GM23338 (cell line): ENCODE measurements around the gene TNS1. TPM values are rescaled to one million over a fixed set of nuclear protein-coding genes. Genes with fewer than 3 reads are reported as not detected.

Experiments used
- ATAC-seq: fragments of 200-7000 bp; cut with Tn5 transposase; 3 replicates; pipeline ENCODE4 v1.9.1; 2020
- DNase-seq: peaks from one replicate; pipeline ENCODE4 v3.0.0-alpha.2; 2015; ENCODE audit warnings: low spot score
- H2AFZ ChIP-seq: fragments of 200-600 bp; sonication (generic); 2 replicates; pipeline ENCODE4 v1.8.0; 2016; ENCODE audit warnings: antibody characterized with exemption, mild to moderate bottlenecking, moderate library complexity
- H3F3A ChIP-seq: fragments of 200-600 bp; sonication (generic); replicated peaks from 2 replicates; pipeline ENCODE4 v1.8.0; 2017; ENCODE audit warnings: antibody characterized with exemption, mixed run types, low read depth
- H3K27ac ChIP-seq: fragments of 200-600 bp; sonication (generic); 2 replicates; pipeline ENCODE4 v1.6.1; 2016; ENCODE audit warnings: low read depth
- H3K27me3 ChIP-seq: fragments of 200-600 bp; sonication (generic); 2 replicates; pipeline ENCODE4 v1.8.0; 2016; ENCODE audit warnings: mild to moderate bottlenecking, mixed run types, moderate library complexity; ENCODE audit not compliant: insufficient read depth
- H3K36me3 ChIP-seq: fragments of 200-600 bp; sonication (generic); 2 replicates; pipeline ENCODE4 v1.8.0; 2016; ENCODE audit warnings: mild to moderate bottlenecking; ENCODE audit not compliant: insufficient read depth
- H3K4me1 ChIP-seq: fragments of 200-600 bp; sonication (generic); 2 replicates; pipeline ENCODE4 v1.8.0; 2016; ENCODE audit warnings: mild to moderate bottlenecking, moderate library complexity; ENCODE audit not compliant: insufficient read depth
- H3K4me2 ChIP-seq: fragments of 200-600 bp; sonication (generic); 2 replicates; pipeline ENCODE4 v1.7.1; 2017; ENCODE audit warnings: mixed run types
- H3K4me3 ChIP-seq: fragments of 200-600 bp; sonication (generic); 2 replicates; pipeline ENCODE4 v1.6.1; 2016; ENCODE audit warnings: mixed run types
- H3K79me2 ChIP-seq: fragments of 200-600 bp; sonication (generic); replicated peaks from 2 replicates; pipeline ENCODE4 v1.8.0; 2017; ENCODE audit warnings: mild to moderate bottlenecking; ENCODE audit not compliant: insufficient read depth
- H3K9me2 ChIP-seq: fragments of 200-600 bp; sonication (generic); 2 replicates; pipeline ENCODE4 v1.8.0; 2017; ENCODE audit not compliant: insufficient read depth
- H4K20me1 ChIP-seq: fragments of 200-600 bp; sonication (generic); replicated peaks from 2 replicates; pipeline ENCODE4 v1.8.0; 2017; ENCODE audit warnings: mild to moderate bottlenecking; ENCODE audit not compliant: insufficient read depth
- H3K27ac Mint-ChIP-seq: 2 replicates; pipeline ENCODE4 v1.8.0; 2020; ENCODE audit warnings: inconsistent platforms, mild to moderate bottlenecking, moderate library complexity, mixed read lengths
- H3K27me3 Mint-ChIP-seq: 3 replicates; pipeline ENCODE4 v1.8.0; 2022; ENCODE audit warnings: low read depth, mild to moderate bottlenecking, moderate library complexity, mixed read lengths, inconsistent platforms; ENCODE audit not compliant: insufficient read depth, poor library complexity
- H3K36me3 Mint-ChIP-seq: 3 replicates; pipeline ENCODE4 v1.8.0; 2021; ENCODE audit warnings: low read depth, mild to moderate bottlenecking, inconsistent platforms, moderate library complexity, mixed read lengths
- H3K4me1 Mint-ChIP-seq: 3 replicates; pipeline ENCODE4 v1.8.0; 2020; ENCODE audit warnings: mild to moderate bottlenecking, inconsistent platforms, mixed read lengths
- H3K4me3 Mint-ChIP-seq: 3 replicates; pipeline ENCODE4 v1.8.0; 2021; ENCODE audit warnings: moderate library complexity, mild to moderate bottlenecking, inconsistent platforms, mixed read lengths
- H3K9me3 Mint-ChIP-seq: 3 replicates; pipeline ENCODE4 v1.8.0; 2020; ENCODE audit warnings: moderate library complexity, mild to moderate bottlenecking, inconsistent platforms, mixed read lengths
- CREB1 ChIP-seq: fragments of 250-450 bp; sonication (Bioruptor Pico); IDR thresholded peaks from 2 replicates; pipeline ENCODE4 v1.5.0; 2020; ENCODE audit warnings: low read depth, mild to moderate bottlenecking, moderate library complexity
- CTCF ChIP-seq, 2 experiments: fragments of 200-600 bp in 1 of 2; sonication (generic) in 1 of 2; conservative IDR thresholded peaks; 2 replicates each; pipeline versions ENCODE4 v1.5.1 to v1.6.1; 2016 to 2017; ENCODE audit warnings: antibody characterized with exemption in 2 of 2, low read depth in 2 of 2, mild to moderate bottlenecking in 2 of 2, moderate library complexity in 1 of 2
- ETS1 ChIP-seq: IDR thresholded peaks from 2 replicates; pipeline ENCODE4 v1.6.1; 2016; ENCODE audit warnings: antibody characterized with exemption
- EZH2 ChIP-seq: fragments of 200-600 bp; sonication (generic); IDR thresholded peaks from one replicate; pipeline ENCODE4 v1.8.0; 2017; ENCODE audit warnings: antibody characterized with exemption, mild to moderate bottlenecking, low read depth; ENCODE audit not compliant: unreplicated experiment
- EZH2phosphoT487 ChIP-seq: fragments of 200-600 bp; sonication (generic); IDR thresholded peaks from one replicate; pipeline ENCODE4 v1.8.1; 2018; ENCODE audit warnings: antibody characterized with exemption; ENCODE audit not compliant: unreplicated experiment
- JUNB ChIP-seq: IDR thresholded peaks from one replicate; pipeline ENCODE4 v1.6.1; 2016; ENCODE audit warnings: antibody characterized with exemption; ENCODE audit not compliant: unreplicated experiment
- NANOG ChIP-seq: IDR thresholded peaks from 2 replicates; pipeline ENCODE4 v1.6.1; 2016; ENCODE audit warnings: antibody characterized with exemption, borderline replicate concordance
- POLR2AphosphoS5 ChIP-seq: IDR thresholded peaks from 2 replicates; pipeline ENCODE4 v1.6.1; 2016; ENCODE audit warnings: antibody characterized with exemption, low read depth
- REST ChIP-seq: IDR thresholded peaks from one replicate; pipeline ENCODE4 v1.6.1; 2018; ENCODE audit warnings: antibody characterized with exemption; ENCODE audit not compliant: unreplicated experiment
- STAT1 ChIP-seq: IDR thresholded peaks from one replicate; pipeline ENCODE4 v1.6.1; 2016; ENCODE audit warnings: antibody characterized with exemption; ENCODE audit not compliant: unreplicated experiment
- ZNF114 ChIP-seq: fragments of 250-450 bp; sonication (Bioruptor Pico); IDR thresholded peaks from 2 replicates; pipeline ENCODE4 v1.5.0; 2020; ENCODE audit warnings: mild to moderate bottlenecking, moderate library complexity
- ZNF331 ChIP-seq: fragments of 250-450 bp; sonication (Bioruptor Pico); IDR thresholded peaks from 2 replicates; pipeline ENCODE4 v1.5.0; 2020; ENCODE audit warnings: low read depth, mild to moderate bottlenecking, moderate library complexity
- ZNF462 ChIP-seq: fragments of 250-450 bp; sonication (Bioruptor Pico); IDR thresholded peaks from 2 replicates; pipeline ENCODE4 v1.5.0; 2020; ENCODE audit warnings: mild to moderate bottlenecking, moderate library complexity
- polyA plus RNA-seq: library from polyadenylated mRNA; unstranded; fragments of >200 nt; fragmentation: Nextera tagmentation; extraction: Ambion mirVana; gene quantifications from 2 replicates; pipeline ENCODE4 v1.2.1, GENCODE V29; 2016
- total RNA-seq: library from RNA; depleted of rRNA; stranded (reverse); fragments of >200 nt; shearing (Covaris generic); gene quantifications from 2 replicates; pipeline ENCODE4 v1.2.3, GENCODE V29; 2014

TNS1 gene
- total and polyA plus RNA-seq, 2 experiments from 2014 or later, result 2.0 to 7.4 TPM

- TF ChIP-seq CREB1 (CRISPR knock-in tag), result no peak
- no peak for TF ChIP-seq NANOG
- no peak for TF ChIP-seq EZH2
- no peak for TF ChIP-seq ZNF331 (CRISPR knock-in tag)
- TF ChIP-seq STAT1, result no peak
- TF ChIP-seq EZH2phosphoT487, result no peak
Observed at GRCh38 chr2:217914078-217914477, 88.7 kb downstream of the TNS1 start (continued).

GRCh38 chr2:217913436-217913835 is 89.4 kb downstream of the TNS1 start:
- H3K9me2 ChIP-seq, result no peaks in the 10 kb centered on the region
- Mint-ChIP-seq H3K4me3 (no peak overlapping the region), H3K9me3 (no peaks in the 10 kb centered on the region), H3K36me3 (no peaks in the 10 kb centered on the region; the same call in 2 of the 3 replicates), H3K4me1 (peaks cover 66% of the 10 kb centered on the region), H3K27ac (no peak overlapping the region), H3K27me3 (peaks cover 22% of the 10 kb centered on the region)
- no peak overlapping the region for H3K27ac ChIP-seq
- no peaks in the 10 kb centered on the region for H3K79me2 ChIP-seq
- no peak for DNase-seq
- H3K36me3 ChIP-seq, result no peaks in the 10 kb centered on the region
- no peaks in the 10 kb centered on the region for H4K20me1 ChIP-seq
- H3K4me1 ChIP-seq, result peaks cover 24% of the 10 kb centered on the region
- ATAC-seq, result no peak
- H3K4me3 ChIP-seq, result no peak overlapping the region
- no peaks in the 10 kb centered on the region for H3K27me3 ChIP-seq
- H3F3A ChIP-seq, result no peaks in the 10 kb centered on the region
- no peak overlapping the region for H3K4me2 ChIP-seq
- no peak overlapping the region for H2AFZ ChIP-seq
- no peak for TF ChIP-seq STAT1
- no peak for TF ChIP-seq EZH2
- no peak for TF ChIP-seq ZNF462 (CRISPR knock-in tag)
- TF ChIP-seq NANOG, result no peak
- TF ChIP-seq POLR2AphosphoS5, result no peak
- TF ChIP-seq CTCF (conservative IDR thresholded peaks at IDR 0.05; ENCODE audit: low read depth in 2 of 2), result no peak
- no peak for TF ChIP-seq ZNF331 (CRISPR knock-in tag)
- no peak for TF ChIP-seq CREB1 (CRISPR knock-in tag)
- TF ChIP-seq REST, result no peak
- TF ChIP-seq EZH2phosphoT487, result no peak
- TF ChIP-seq ETS1, result no peak
- TF ChIP-seq JUNB, result no peak
- TF ChIP-seq ZNF114 (CRISPR knock-in tag), result no peak
